Keratinocyte (primary cell): Measurements from ENCODE around the gene RWDD1. TPM values are rescaled to one million over a fixed set of nuclear protein-coding genes. Genes with fewer than 3 reads are reported as not detected.
A peak's percentile ranks its signal among the peaks of the same experiment; 100 is the strongest.

Experiments
- DNase-seq: peaks from one replicate; pipeline ENCODE4 v3.0.0-alpha.2; 2011; ENCODE audit warnings: low read depth, missing footprints, low spot score
- FAIRE-seq: peaks from 2 replicates; lab custom pipeline; 2011; peaks lifted over from hg19 to GRCh38; lab: Jason Lieb, UNC
- H2AFZ ChIP-seq: 2 replicates; pipeline ENCODE4 v1.6.0; 2012; ENCODE audit warnings: low read length, control low read depth, inconsistent platforms; ENCODE audit not compliant: control insufficient read depth
- H3K27ac ChIP-seq: 2 replicates; pipeline ENCODE4 v1.5.1; 2011; ENCODE audit warnings: low read length; ENCODE audit not compliant: control insufficient read depth, insufficient read depth
- H3K27me3 ChIP-seq: 3 replicates; pipeline ENCODE4 v1.6.0; 2011; ENCODE audit warnings: low read length; ENCODE audit not compliant: control insufficient read depth, insufficient read depth; ENCODE audit errors: extremely low read depth
- H3K36me3 ChIP-seq, 2 experiments: 2 replicates in 1 of 2; 3 replicates in 1 of 2; pipeline ENCODE4 v1.5.1; 2011; ENCODE audit warnings: low read length in 2 of 2, mild to moderate bottlenecking in 1 of 2; ENCODE audit not compliant: control insufficient read depth in 2 of 2, insufficient read depth in 2 of 2; ENCODE audit errors: extremely low read depth in 1 of 2
- H3K4me1 ChIP-seq: 3 replicates; pipeline ENCODE4 v1.5.1; 2011; ENCODE audit warnings: low read length; ENCODE audit not compliant: control insufficient read depth, insufficient read depth; ENCODE audit errors: extremely low read depth
- H3K4me2 ChIP-seq: 3 replicates; pipeline ENCODE4 v1.6.0; 2011; ENCODE audit warnings: low read depth, low read length; ENCODE audit not compliant: control insufficient read depth, insufficient read depth; ENCODE audit errors: extremely low read depth
- H3K4me3 ChIP-seq, 3 experiments: fragments of 200-600 bp in 1 of 3; sonication (generic) in 1 of 3; 2 replicates in 2 of 3; 3 replicates in 1 of 3; pipeline ENCODE4 v1.5.1; 2011 to 2016; ENCODE audit warnings: low read length in 3 of 3, mild to moderate bottlenecking in 3 of 3, control low read depth in 2 of 3, inconsistent platforms in 1 of 3, low read depth in 1 of 3, mixed read lengths in 1 of 3, mixed run types in 1 of 3, moderate library complexity in 1 of 3; ENCODE audit not compliant: control insufficient read depth in 2 of 3, insufficient read depth in 2 of 3; ENCODE audit errors: extremely low read depth in 1 of 3
- H3K79me2 ChIP-seq: 2 replicates; pipeline ENCODE4 v1.6.0; 2012; ENCODE audit warnings: low read length; ENCODE audit not compliant: control insufficient read depth, insufficient read depth
- H3K9ac ChIP-seq: 3 replicates; pipeline ENCODE4 v1.6.0; 2011; ENCODE audit warnings: low read length; ENCODE audit not compliant: control insufficient read depth, insufficient read depth; ENCODE audit errors: extremely low read depth
- H3K9me1 ChIP-seq: 3 replicates; pipeline ENCODE4 v1.6.0; 2011; ENCODE audit warnings: low read length; ENCODE audit not compliant: control insufficient read depth, insufficient read depth; ENCODE audit errors: extremely low read depth
- H3K9me3 ChIP-seq: 2 replicates; pipeline ENCODE4 v1.5.1; 2012; ENCODE audit warnings: low read depth, low read length; ENCODE audit not compliant: control insufficient read depth
- H4K20me1 ChIP-seq: 3 replicates; pipeline ENCODE4 v1.6.0; 2011; ENCODE audit warnings: low read length; ENCODE audit not compliant: control insufficient read depth, insufficient read depth; ENCODE audit errors: extremely low read depth
- EZH2 ChIP-seq: IDR thresholded peaks from one replicate; pipeline ENCODE4 v1.6.1; 2012; ENCODE audit warnings: inconsistent platforms, mild to moderate bottlenecking, low read length, moderate library complexity
- dilution Hi-C: fragments of 300-500 bp; cut with MboI; formaldehyde crosslinking; loops from one replicate; pipeline ENCODE4 v1.7.0; 2020; ENCODE audit warnings: low sequenced_read_pairs; ENCODE audit not compliant: extremely low pct_ligation_motif_present
- polyA plus RNA-seq, 5 experiments: library from polyadenylated mRNA; depleted of rRNA in 3 of 5; stranded (reverse) in 3 of 5; stranded (forward) in 1 of 5; unstranded in 1 of 5; fragments of >200 nt; gene quantifications; 1 replicate in 1 of 5; 2 replicates in 3 of 5; 3 replicates in 1 of 5; pipeline versions ENCODE4 v1.2.1 to v1.2.3, GENCODE V29; 2011 to 2012; ENCODE audit warnings: missing spikeins in 2 of 5, low read depth in 1 of 5, low replicate concordance in 1 of 5
- TF ChIP-seq, protein P1 (sequence below), 3 experiments: IDR thresholded peaks in 1 of 3; conservative IDR thresholded peaks in 1 of 3; optimal IDR thresholded peaks in 1 of 3; 2 replicates in 2 of 3; 3 replicates in 1 of 3; pipeline versions ENCODE3 to v1.5.1; 2011; ENCODE audit warnings: low read length in 3 of 3, mild to moderate bottlenecking in 3 of 3, moderate library complexity in 2 of 3, control low read depth in 1 of 3, inconsistent platforms in 1 of 3; ENCODE audit not compliant: insufficient read depth in 2 of 3; ENCODE audit errors: extremely low read depth in 1 of 3

The RWDD1 gene
- polyA plus RNA-seq, 1 donor (not counting 4 experiments of a cell fraction or from before 2014, with no cell fraction given): 61.7 TPM

GRCh38 chr6:116564921-116565872, 6.1 kb upstream of the RWDD1 start:
- peak overlapping the region; percentile 11 for H3K4me2 ChIP-seq
- no peaks in the 10 kb centered on the region for H4K20me1 ChIP-seq
- no peaks in the 10 kb centered on the region for H3K36me3 ChIP-seq
- no peak for DNase-seq
- TF ChIP-seq, protein P1, sequence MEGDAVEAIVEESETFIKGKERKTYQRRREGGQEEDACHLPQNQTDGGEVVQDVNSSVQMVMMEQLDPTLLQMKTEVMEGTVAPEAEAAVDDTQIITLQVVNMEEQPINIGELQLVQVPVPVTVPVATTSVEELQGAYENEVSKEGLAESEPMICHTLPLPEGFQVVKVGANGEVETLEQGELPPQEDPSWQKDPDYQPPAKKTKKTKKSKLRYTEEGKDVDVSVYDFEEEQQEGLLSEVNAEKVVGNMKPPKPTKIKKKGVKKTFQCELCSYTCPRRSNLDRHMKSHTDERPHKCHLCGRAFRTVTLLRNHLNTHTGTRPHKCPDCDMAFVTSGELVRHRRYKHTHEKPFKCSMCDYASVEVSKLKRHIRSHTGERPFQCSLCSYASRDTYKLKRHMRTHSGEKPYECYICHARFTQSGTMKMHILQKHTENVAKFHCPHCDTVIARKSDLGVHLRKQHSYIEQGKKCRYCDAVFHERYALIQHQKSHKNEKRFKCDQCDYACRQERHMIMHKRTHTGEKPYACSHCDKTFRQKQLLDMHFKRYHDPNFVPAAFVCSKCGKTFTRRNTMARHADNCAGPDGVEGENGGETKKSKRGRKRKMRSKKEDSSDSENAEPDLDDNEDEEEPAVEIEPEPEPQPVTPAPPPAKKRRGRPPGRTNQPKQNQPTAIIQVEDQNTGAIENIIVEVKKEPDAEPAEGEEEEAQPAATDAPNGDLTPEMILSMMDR (optimal IDR thresholded peaks at IDR 0.05 in 1 of 3, IDR thresholded peaks at IDR 0.05 in 1 of 3, conservative IDR thresholded peaks at IDR 0.05 in 1 of 3; ENCODE audit: extremely low read depth in 1 of 3, insufficient read depth in 2 of 3, low read length in 3 of 3): no peak
- no peak for TF ChIP-seq EZH2
- H3K4me3 ChIP-seq: peak overlapping the region in 1 of 3 experiments; percentile 4
- no peak for FAIRE-seq
- H2AFZ ChIP-seq: peak overlapping the region; percentile 44
- no peak overlapping the region for H3K27ac ChIP-seq
- no peaks in the 10 kb centered on the region for H3K9me3 ChIP-seq
- H3K79me2 ChIP-seq: peaks cover 2% of the 10 kb centered on the region
- no peaks in the 10 kb centered on the region for H3K27me3 ChIP-seq
- H3K9ac ChIP-seq: no peak overlapping the region
- peaks cover 17% of the 10 kb centered on the region for H3K4me1 ChIP-seq
- H3K9me1 ChIP-seq: no peaks in the 10 kb centered on the region
- dilution Hi-C loops: no loop called here

- no peak for TF ChIP-seq EZH2
- TF ChIP-seq, protein P1 (optimal IDR thresholded peaks at IDR 0.05 in 1 of 3, IDR thresholded peaks at IDR 0.05 in 1 of 3, conservative IDR thresholded peaks at IDR 0.05 in 1 of 3; ENCODE audit: extremely low read depth in 1 of 3, insufficient read depth in 2 of 3, low read length in 3 of 3): no peak
- no peaks in the 10 kb centered on the region for H3K27me3 ChIP-seq
- H4K20me1 ChIP-seq: peaks cover 3% of the 10 kb centered on the region
- H3K4me1 ChIP-seq: peaks cover 20% of the 10 kb centered on the region
- no peak for DNase-seq
- dilution Hi-C loops: no loop called here
- no peak overlapping the region for H3K4me2 ChIP-seq
- H3K9me3 ChIP-seq: no peaks in the 10 kb centered on the region
- no peak overlapping the region for H3K4me3 ChIP-seq
- no peak overlapping the region for H3K27ac ChIP-seq
- H3K79me2 ChIP-seq: peaks cover 25% of the 10 kb centered on the region
- FAIRE-seq: no peak
- H3K36me3 ChIP-seq: no peaks in the 10 kb centered on the region
- H3K9me1 ChIP-seq: no peaks in the 10 kb centered on the region
- no peak overlapping the region for H3K9ac ChIP-seq
- H2AFZ ChIP-seq: no peak overlapping the region
Measured at GRCh38 chr6:116568111-116568510, 3.2 kb upstream of the RWDD1 start.
